HG03039 (cell line): Measurements from ENCODE around the gene SEMA4F.
A peak's percentile ranks its signal among the peaks of the same experiment; 100 is the strongest.
"Not testable (repeated sequence)": the region's sequence is repeated elsewhere in the genome, so short reads cannot be mapped to it uniquely, and the experiment has no call there.

Experiments
- ATAC-seq: cut with Tn5 transposase; IDR thresholded peaks from one replicate; pipeline ENCODE4 v1.9.1; 2021; ENCODE audit warnings: mild to moderate bottlenecking, moderate library complexity; ENCODE audit not compliant: unreplicated experiment

SEMA4F gene

GRCh38 chr2:74653985-74654882 is at the start of gene SEMA4F:
SEMA4F (plus strand) TSS chr2:74654247; CDS start chr2:74654377, 130 bp downstream.
- ATAC-seq = peak; percentile 100

- no peak for ATAC-seq
These were observed 47.1 kb upstream of the SEMA4F start for GRCh38 chr2:74606927-74607326.

- no peak for ATAC-seq
These were observed 36.9 kb upstream of the SEMA4F start for GRCh38 chr2:74617122-74617521.

GRCh38 chr2:74618410-74619083 is 35.5 kb upstream of the SEMA4F start:
- no peak for ATAC-seq

GRCh38 chr2:74619651-74620297 is 34.3 kb upstream of the SEMA4F start:
- no peak for ATAC-seq

GRCh38 chr2:74620671-74621070 is 33.4 kb upstream of the SEMA4F start:
- no peak for ATAC-seq

- ATAC-seq = no peak
These were observed 28.2 kb upstream of the SEMA4F start for GRCh38 chr2:74625658-74626425.

GRCh38 chr2:74628538-74629105 is 25.4 kb upstream of the SEMA4F start:
- no peak for ATAC-seq

- not testable (repeated sequence) for ATAC-seq
These were observed 23.6 kb upstream of the SEMA4F start for GRCh38 chr2:74630454-74630853.

GRCh38 chr2:74632209-74632938 is 21.7 kb upstream of the SEMA4F start:
- ATAC-seq = no peak

- ATAC-seq = no peak
These were observed 21.1 kb upstream of the SEMA4F start for GRCh38 chr2:74632939-74633312.

- no peak for ATAC-seq
These were observed 14.5 kb upstream of the SEMA4F start for GRCh38 chr2:74639550-74639949.

- no peak for ATAC-seq
These were observed 8.7 kb upstream of the SEMA4F start for GRCh38 chr2:74645344-74645743.

- no peak for ATAC-seq
These were observed 7.8 kb upstream of the SEMA4F start for GRCh38 chr2:74646201-74646600.

GRCh38 chr2:74646834-74647482 is 7.1 kb upstream of the SEMA4F start:
- ATAC-seq = no peak

- no peak for ATAC-seq
These were observed 6.0 kb upstream of the SEMA4F start, which contains the start of gene M1AP for GRCh38 chr2:74648009-74648443. M1AP (minus strand) TSS chr2:74648330; CDS start chr2:74640275, 8,055 bp downstream.

GRCh38 chr2:74653589-74653984 is 460 bp upstream of the SEMA4F start:
- peak; percentile 12 for ATAC-seq

GRCh38 chr2:74655579-74655978 is 1.5 kb downstream of the SEMA4F start:
- no peak for ATAC-seq

- ATAC-seq = no peak
These were observed 4.5 kb downstream of the SEMA4F start for GRCh38 chr2:74658516-74658915.
